ENCODE measurements around the gene RWDD1.

RWDD1 gene

DNA sequence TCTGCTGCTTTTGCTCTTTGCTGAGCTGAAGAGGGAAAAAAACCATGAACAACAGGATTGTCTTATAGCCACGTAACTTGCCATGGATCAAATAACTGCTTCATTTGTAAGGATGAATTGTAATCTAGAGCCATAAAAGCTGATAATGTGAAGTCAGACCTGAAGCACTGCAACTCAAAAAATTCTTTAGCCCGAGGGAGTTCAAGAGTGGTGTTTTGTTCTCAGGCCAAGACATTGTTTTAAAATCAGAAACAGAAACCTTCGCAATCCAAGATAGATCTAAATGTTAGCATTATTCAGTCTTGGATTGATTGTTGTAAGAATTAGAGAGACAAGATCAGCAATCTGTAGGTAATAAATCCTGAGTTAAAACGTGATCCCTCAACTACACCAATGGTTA lies 25.7 kb upstream of the RWDD1 start, which contains the start of gene TRAPPC3L:
Gene TRAPPC3L, minus strand, starts transcription at position 34 of the 400 bp plus-strand sequence. CDS start 170 bp downstream, outside the sequence.
- H3K4me3 ChIP-seq (ENCODE audit: low read length) = no peak within 1 kb of the TSS
- TF ChIP-seq ZNF274 (IDR thresholded peaks at IDR 0.05; ENCODE audit: low read depth, low read length) = no peak

DNA sequence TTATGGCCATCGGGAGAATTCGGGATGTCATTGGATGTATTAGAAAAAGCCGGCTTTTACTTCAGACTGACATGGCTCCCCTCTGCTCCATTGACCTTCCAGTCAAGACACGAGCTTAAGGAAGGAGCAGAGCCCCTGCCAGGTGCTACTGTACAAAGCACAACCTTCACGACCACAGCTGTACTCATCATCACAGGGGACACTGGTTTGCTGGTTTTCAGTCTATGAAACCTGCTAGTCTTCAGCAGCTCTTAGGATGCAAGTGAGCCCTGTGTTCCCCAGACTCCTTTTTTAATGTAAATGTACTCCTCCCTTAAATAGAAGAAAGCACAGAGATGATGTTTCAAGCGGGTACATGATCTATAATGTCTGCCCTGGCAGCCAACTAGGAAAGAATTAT lies 23.9 kb upstream of the RWDD1 start:
- no peak overlapping the region for H3K4me3 ChIP-seq (ENCODE audit: low read length)
- TF ChIP-seq ZNF274 (IDR thresholded peaks at IDR 0.05; ENCODE audit: low read depth, low read length) = no peak

DNA sequence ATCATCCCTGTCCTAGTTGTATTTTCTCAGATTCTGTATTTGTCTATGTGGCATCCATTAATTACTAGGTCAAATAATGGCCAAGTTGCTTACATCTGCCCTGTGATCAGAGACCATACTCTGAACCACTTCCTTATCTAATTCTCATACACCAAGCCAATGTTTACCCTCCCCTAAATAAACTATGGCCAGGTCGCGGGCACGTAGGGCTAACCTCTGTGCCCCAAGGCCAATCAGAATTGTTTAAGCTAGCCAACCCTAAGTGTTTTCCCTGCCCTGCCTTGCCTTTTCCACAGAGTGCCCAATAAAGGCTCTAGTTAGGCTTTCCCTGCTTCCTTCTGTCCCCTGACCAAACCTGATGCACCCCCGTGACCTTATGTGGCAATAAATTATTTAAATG lies 20.5 kb upstream of the RWDD1 start:
- no peak for TF ChIP-seq ZNF274 (IDR thresholded peaks at IDR 0.05; ENCODE audit: low read depth, low read length)
- H3K4me3 ChIP-seq (ENCODE audit: low read length) = no peak overlapping the region

DNA sequence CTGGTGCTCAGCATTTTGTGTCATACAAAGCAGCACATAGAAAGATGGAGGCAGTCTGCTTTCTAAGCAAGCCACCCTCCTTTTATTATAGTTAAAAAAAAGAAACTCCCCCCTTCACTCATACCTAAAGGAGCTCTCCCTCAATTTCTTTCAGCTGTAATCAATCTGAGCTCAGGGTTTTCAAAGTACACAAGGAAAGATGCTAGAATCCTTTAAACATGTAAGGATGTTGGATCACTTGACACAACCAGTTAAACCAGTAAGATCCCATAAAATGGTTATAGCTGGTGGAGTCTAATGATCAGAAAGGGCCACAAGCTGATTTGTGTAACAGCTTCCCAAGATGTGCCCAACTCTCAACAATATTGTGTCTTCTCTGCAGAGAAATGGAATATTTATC lies 17.9 kb upstream of the RWDD1 start, which contains the start of gene CALHM4:
Gene CALHM4, plus strand, starts transcription at position 301 of the 400 bp plus-strand sequence. Its CDS starts 43 bp downstream, at position 344.
- no peak within 1 kb of the TSS for H3K4me3 ChIP-seq (ENCODE audit: low read length)
- TF ChIP-seq ZNF274 (IDR thresholded peaks at IDR 0.05; ENCODE audit: low read depth, low read length) = no peak

DNA sequence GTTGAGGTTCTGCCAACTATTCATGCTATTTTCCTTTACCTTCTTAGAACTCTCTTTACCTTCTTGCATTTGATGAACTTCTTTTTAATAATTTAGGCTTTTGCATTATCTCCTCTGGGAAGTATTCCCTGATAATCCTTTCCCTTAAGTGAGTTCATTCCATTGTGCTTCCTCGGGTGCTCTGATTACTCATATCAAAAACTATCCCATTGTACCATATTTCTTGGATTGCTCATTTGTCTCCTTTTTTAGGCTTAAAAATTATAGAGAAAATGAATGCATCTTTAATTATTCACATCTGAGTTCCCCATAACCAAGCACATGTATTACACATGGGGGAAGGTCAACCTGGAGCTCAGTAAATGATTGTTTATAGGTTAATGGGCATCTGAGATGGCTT lies 15.2 kb upstream of the RWDD1 start:
- H3K4me3 ChIP-seq (ENCODE audit: low read length) = no peak overlapping the region
- no peak for TF ChIP-seq ZNF274 (IDR thresholded peaks at IDR 0.05; ENCODE audit: low read depth, low read length)

DNA sequence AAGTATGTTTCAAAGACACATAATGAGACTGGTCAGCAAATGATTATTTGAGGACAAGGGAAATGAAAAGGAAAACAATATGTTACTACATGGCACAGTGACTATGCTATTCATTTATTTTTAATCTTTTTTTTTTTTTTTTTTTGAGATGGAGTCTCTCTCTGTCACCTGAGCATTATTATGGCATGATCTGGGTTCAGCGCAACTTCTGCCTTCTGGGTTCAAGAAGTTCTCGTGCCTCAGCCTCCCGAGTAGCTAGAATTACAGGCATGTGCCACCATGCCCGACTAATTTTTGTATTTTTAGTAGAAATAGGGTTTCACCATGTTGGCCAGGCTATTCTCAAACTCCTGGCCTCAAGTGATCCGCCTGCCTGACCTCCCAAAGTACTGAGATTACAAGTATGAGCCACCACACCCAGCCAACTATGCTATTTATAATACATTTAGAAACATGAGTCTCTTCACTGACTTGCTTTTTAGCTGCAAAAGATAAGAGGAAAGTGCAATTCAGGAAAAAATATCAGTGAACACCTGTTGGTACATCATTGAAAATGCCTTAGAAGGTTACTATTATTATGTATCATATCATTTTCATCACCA lies 14.4 kb upstream of the RWDD1 start:
- no peak overlapping the region for H3K4me3 ChIP-seq (ENCODE audit: low read length)
- no peak for TF ChIP-seq ZNF274 (IDR thresholded peaks at IDR 0.05; ENCODE audit: low read depth, low read length)

DNA sequence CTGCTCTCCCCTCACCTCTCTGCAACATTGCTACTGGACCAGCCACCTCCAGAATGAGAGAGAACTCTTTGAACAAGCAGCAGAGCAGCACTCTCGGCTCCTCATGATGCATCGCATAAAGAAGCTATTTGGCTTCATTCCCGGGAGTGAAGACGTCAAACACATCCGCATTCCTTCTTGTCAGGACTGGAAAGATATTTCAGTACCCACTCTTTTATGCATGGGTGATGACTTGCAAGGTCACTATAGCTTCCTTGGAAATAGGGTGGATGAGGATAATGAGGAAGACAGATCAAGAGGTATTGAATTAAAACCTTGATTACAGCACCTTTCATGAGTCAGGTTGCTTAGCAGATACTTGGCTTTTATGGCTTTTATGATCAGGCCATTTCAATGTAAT lies 13.4 kb upstream of the RWDD1 start:
- no peak overlapping the region for H3K4me3 ChIP-seq (ENCODE audit: low read length)
- TF ChIP-seq ZNF274 (IDR thresholded peaks at IDR 0.05; ENCODE audit: low read depth, low read length) = no peak

DNA sequence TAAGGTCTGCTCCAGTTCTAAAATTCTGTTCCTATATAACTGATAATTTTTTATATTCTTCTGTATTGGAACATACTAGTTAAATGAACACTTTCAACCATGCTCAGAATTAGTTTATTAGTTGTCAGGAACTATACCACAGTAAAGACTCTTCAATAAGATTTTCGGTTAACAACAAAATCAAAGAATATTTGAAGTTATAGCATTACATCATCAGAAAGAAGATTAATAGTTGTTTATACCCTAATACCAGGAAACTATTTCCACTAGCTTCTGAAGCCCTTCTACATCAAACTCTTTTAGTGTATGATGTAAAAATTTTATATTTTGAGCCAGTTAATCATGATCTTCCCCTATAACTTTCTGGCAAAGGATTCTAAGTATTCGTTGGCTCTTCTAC lies 11.2 kb upstream of the RWDD1 start:
- no peak overlapping the region for H3K4me3 ChIP-seq (ENCODE audit: low read length)

DNA sequence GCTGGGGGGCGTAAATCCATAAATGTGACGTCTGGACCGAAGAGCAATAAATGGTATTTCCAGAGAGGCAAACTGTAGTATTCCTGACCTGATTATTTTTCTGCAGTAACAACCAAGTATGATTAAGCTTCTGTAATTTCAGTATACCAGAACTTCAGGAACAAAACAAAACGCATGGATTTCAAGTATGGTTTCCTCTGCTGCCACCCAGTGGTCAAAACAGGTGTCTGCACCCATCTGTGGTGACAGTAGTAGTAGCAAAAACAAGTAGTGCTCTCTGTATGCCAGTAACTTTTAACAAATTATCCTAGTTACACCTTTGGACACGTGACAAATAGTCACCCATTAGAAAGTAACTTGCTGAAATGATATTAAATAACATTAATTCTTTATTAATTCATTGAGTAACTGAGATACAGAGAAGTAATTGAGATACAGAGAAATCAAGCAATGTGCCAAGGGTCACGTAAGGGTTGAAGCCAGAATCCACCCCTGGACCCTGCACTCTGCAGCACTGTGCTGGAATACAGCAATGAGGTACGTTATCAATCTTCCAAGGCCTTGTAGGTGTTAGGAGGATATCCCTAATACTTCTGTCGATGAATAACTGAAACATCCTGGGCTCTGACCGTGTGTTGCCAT lies 9.8 kb upstream of the RWDD1 start:
- H3K4me3 ChIP-seq (ENCODE audit: low read length) = no peak overlapping the region
- no peak for TF ChIP-seq ZNF274 (IDR thresholded peaks at IDR 0.05; ENCODE audit: low read depth, low read length)

More for the DNA sequence above, 11.2 kb upstream of the RWDD1 start:
- no peak for TF ChIP-seq ZNF274 (IDR thresholded peaks at IDR 0.05; ENCODE audit: low read depth, low read length)

DNA sequence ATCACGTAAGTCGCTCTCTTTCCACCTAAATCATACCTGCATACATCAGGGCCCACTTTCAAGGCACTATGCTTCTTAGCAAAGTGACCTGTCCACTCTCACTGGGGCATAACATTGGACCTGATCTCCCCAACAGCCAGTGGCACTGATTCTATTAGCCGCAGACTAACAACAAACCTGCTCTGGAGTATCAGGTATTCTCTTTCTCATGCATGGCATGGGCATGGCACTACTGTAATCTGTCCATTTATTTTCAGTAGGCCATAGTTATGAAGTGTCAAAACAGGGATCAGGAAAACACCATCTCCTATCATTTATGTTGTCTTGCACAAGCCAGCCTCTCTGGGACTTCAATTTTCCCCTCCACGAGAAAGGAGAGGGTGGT lies 9.3 kb upstream of the RWDD1 start:
- no peak overlapping the region for H3K4me3 ChIP-seq (ENCODE audit: low read length)
- TF ChIP-seq ZNF274 (IDR thresholded peaks at IDR 0.05; ENCODE audit: low read depth, low read length) = no peak

DNA sequence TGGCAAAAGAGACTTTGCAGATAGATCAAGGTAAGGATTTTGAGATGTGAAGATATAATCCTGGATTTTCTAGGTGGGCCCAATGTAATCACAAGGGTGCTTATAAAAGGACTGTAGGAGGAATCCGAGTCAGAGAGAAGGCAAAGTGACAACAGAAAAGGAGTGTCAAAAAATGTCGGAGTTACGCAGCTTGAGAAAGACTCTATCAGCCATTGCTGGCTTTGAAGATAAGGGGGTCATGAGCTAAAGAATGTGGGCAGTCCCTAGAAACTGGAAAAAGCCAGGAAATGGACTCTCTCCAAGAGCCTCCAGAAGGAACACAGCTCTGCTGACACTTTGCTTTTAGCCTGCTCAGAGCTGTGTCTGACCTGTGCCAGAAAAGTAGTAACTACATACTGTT lies 8.7 kb upstream of the RWDD1 start:
- TF ChIP-seq ZNF274 (IDR thresholded peaks at IDR 0.05; ENCODE audit: low read depth, low read length) = no peak
- H3K4me3 ChIP-seq (ENCODE audit: low read length) = no peak overlapping the region

DNA sequence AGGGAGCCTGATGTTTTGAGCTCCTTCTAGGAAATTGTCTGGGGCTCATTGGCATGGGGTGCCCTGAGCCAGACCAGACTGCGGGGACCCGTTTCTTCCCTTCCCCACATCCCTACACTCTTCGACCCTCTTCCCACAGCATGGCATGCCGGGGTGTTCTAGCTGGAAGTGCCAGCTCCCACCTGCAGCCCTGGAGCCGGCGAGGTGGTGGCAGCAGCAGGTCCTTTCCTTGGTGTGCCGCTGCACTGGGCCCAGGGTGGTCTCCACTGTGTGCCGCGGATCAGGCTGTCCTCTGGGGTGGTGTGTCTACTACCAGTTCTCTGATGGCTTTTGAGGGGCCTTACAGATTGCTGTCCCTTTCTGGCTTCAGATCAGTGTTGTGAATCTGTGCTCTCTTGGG lies 7.5 kb upstream of the RWDD1 start:
- no peak for TF ChIP-seq ZNF274 (IDR thresholded peaks at IDR 0.05; ENCODE audit: low read depth, low read length)
- no peak overlapping the region for H3K4me3 ChIP-seq (ENCODE audit: low read length)

DNA sequence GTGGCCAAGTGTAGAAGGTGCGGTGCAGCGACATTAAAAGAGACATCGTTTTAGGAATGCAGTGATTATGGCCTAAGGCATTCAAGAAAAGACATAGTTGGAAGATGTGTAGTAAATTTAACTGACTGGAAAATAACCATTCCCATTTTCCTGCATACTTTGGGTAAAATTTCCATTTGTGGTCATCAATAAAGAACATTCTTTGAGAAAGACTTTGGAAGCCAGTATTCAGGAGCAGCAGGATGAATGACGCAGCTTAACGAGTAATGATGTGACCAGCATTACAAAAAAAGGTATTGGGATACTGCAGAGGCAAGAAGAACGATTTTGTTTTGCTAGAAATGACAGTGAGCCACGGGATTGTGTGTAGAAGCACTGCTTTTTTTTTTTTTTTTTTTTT lies 7.0 kb upstream of the RWDD1 start:
- H3K4me3 ChIP-seq (ENCODE audit: low read length) = no peak overlapping the region
- TF ChIP-seq ZNF274 (IDR thresholded peaks at IDR 0.05; ENCODE audit: low read depth, low read length) = no peak

DNA sequence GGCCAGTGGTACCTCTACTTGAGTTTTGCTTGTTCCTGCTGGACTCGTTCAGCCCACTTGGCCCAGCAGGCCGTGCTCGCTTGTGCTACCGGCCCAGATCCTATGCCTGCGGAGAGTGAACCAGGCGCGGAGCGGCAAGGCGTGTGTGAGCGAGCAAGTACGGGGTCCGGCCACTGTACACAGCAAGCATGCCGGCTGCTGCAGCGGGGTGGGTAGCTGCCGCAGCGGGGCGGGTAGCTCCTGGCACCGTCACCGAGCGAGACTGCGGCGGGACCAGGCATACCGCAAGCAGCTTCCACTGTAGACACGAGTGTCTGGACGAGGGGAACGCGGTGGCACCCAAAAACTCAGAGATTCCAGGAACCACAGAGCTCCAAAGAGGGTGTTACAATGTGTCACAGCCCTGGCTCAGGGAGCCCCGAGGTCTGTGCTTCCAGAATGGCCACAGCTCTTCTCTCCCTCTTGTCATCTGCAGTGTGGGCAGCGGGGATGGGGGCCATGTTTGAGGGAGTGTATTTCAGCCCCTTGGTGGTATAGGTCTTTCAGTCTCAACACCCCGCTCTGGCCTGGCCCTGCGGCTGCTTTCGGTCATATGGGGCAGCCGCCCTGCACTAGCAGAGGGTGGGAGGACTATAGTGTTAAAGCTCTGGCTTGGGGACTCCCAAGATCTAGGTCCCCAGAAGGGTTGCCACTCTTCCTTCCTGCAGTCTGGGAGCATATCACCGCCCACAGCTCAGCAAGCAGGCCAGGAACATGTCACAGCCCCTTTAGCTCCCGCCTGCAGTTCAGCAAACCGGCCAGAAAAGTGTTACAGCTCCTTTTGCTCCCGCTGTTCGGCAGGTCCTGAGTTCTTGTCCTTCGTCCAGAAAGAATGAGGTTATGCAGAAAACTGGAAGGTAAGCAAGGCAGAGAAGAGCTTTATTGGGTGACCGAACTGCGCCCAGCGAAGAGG lies 6.1 kb upstream of the RWDD1 start:
- H3K4me3 ChIP-seq (ENCODE audit: low read length) = no peak overlapping the region; the same call in 1 of the 2 replicates
- no peak for TF ChIP-seq ZNF274 (IDR thresholded peaks at IDR 0.05; ENCODE audit: low read depth, low read length)
